Panc1 (cell line): ENCODE results near the gene TGM5. TPM values are rescaled to one million over a fixed set of nuclear protein-coding genes. Genes with fewer than 3 reads are reported as not detected.

ENCODE experiments used
- ATAC-seq: fragments of 200-7000 bp; cut with Tn5 transposase; 2 replicates; pipeline ENCODE4 v1.9.1; 2020; ENCODE audit warnings: mild to moderate bottlenecking, moderate library complexity
- BruUV-seq: library from RNA; stranded (reverse); fragments of 400-500 nt; replicated peaks from 2 replicates; lab custom pipeline; 2021; lab: Mats Ljungman, UMichigan
- CTCF ChIA-PET: fragments of 300-600 bp; sonication (Branson Sonifier 250); formaldehyde crosslinking; loops from one replicate; lab custom pipeline; 2022; ENCODE audit warnings: antibody characterized with exemption; lab: Charles Lee
- POLR2A ChIA-PET: fragments of 300-600 bp; sonication (Branson Sonifier 250); formaldehyde crosslinking; loops from one replicate; lab custom pipeline; 2022; ENCODE audit warnings: antibody characterized with exemption; lab: Charles Lee
- DNase-seq: peaks from one replicate; pipeline ENCODE4 v3.0.0-alpha.2; 2010; ENCODE audit warnings: low read depth, low spot score
- H3K27ac ChIP-seq: 2 replicates; pipeline ENCODE4 v1.5.1; 2011; ENCODE audit warnings: mild to moderate bottlenecking, low read length, inconsistent platforms
- H3K27me3 ChIP-seq: fragments of 200-500 bp; sonication (Bioruptor generic); 2 replicates; pipeline ENCODE4 v1.6.0; 2014; ENCODE audit warnings: low read length, inconsistent platforms; ENCODE audit not compliant: control insufficient read depth, insufficient read depth
- H3K36me3 ChIP-seq: fragments of 200-500 bp; sonication (Bioruptor generic); 2 replicates; pipeline ENCODE4 v1.5.1; 2014; ENCODE audit warnings: inconsistent platforms, mild to moderate bottlenecking, low read length, moderate library complexity; ENCODE audit not compliant: control insufficient read depth, insufficient read depth
- H3K4me1 ChIP-seq: 2 replicates; pipeline ENCODE4 v1.5.1; 2011; ENCODE audit warnings: inconsistent platforms, mild to moderate bottlenecking, low read length, moderate library complexity; ENCODE audit not compliant: control insufficient read depth, insufficient read depth
- H3K4me3 ChIP-seq, 2 experiments: 2 replicates each; pipeline ENCODE4 v1.5.1; 2011 to 2012; ENCODE audit warnings: low read depth in 2 of 2, low read length in 2 of 2, mild to moderate bottlenecking in 2 of 2, inconsistent platforms in 1 of 2, moderate library complexity in 1 of 2
- H3K9me3 ChIP-seq: fragments of 200-500 bp; sonication (Bioruptor generic); 2 replicates; pipeline ENCODE4 v1.5.1; 2014; ENCODE audit warnings: low read depth, mild to moderate bottlenecking, inconsistent platforms, low read length, moderate library complexity; ENCODE audit not compliant: control insufficient read depth, insufficient read depth
- CTCF ChIP-seq: fragments of 450-650 bp; IDR thresholded peaks from 2 replicates; pipeline ENCODE4 v1.5.1; 2017; ENCODE audit warnings: mild to moderate bottlenecking
- POLR2AphosphoS5 ChIP-seq: IDR thresholded peaks from 2 replicates; pipeline ENCODE4 v1.6.1; 2012; ENCODE audit warnings: mild to moderate bottlenecking, low read depth, low read length, moderate library complexity
- REST ChIP-seq, 2 experiments: IDR thresholded peaks; 2 replicates each; pipeline ENCODE4 v1.6.1; 2011 to 2012; ENCODE audit warnings: low read depth in 2 of 2, control low read depth in 1 of 2, low read length in 1 of 2, mild to moderate bottlenecking in 1 of 2, moderate library complexity in 1 of 2; ENCODE audit not compliant: insufficient read depth in 1 of 2
- SIN3A ChIP-seq: IDR thresholded peaks from 2 replicates; pipeline ENCODE4 v1.6.1; 2012; ENCODE audit warnings: low read depth, mild to moderate bottlenecking, low read length, moderate library complexity, borderline replicate concordance; ENCODE audit not compliant: insufficient read depth
- TCF7L2 ChIP-seq: IDR thresholded peaks from 2 replicates; pipeline ENCODE4 v1.6.1; 2011; ENCODE audit warnings: mild to moderate bottlenecking, low read depth, low read length, inconsistent platforms
- in situ Hi-C: cut with HindIII; loops from 2 replicates; pipeline ENCODE4 v1.10.0; 2016; ENCODE audit warnings: low sequenced_read_pairs, low pct_unique_long_range_greater_than_20kb
- intact Hi-C: fragments of 100-400 bp; cut with micrococcal nuclease; formaldehyde crosslinking; loops from one replicate; pipeline ENCODE4 v1.10.0; 2022; ENCODE audit not compliant: unreplicated experiment
- total RNA-seq: library from RNA; stranded (reverse); gene quantifications from one replicate; pipeline ENCODE4 v1.2.1, GENCODE V29; 2021; ENCODE audit not compliant: unreplicated experiment

Gene TGM5
- total RNA-seq, 1 experiment from 2014 or later, result not detected

GRCh38 chr15:43246261-43246774, 20.4 kb downstream of the TGM5 start:
- Histone ChIP-seq H3K36me3 (no peaks in the 10 kb centered on the region), H3K4me1 (no peaks in the 10 kb centered on the region), H3K27ac (no peak overlapping the region), H3K4me3 (no peak overlapping the region), H3K27me3 (peaks cover 23% of the 10 kb centered on the region; the same call in 1 of the 2 replicates), H3K9me3 (no peaks in the 10 kb centered on the region)
- ChIA-PET POLR2A (no interaction called here), CTCF (interaction anchor here (1.0 kb wide), 1 partner anchor 21 kb away, joined by 3 read pairs; no protein-coding TSS in a partner anchor)
- TF ChIP-seq SIN3A (no peak), TCF7L2 (no peak)
- DNase-seq, result no peak
- in situ Hi-C loops, result no loop called here
- BruUV-seq, result no TSS peak
- ATAC-seq, result no peak
- intact Hi-C loops, result no loop called here

GRCh38 chr15:43244092-43244491, 22.6 kb downstream of the TGM5 start:
- H3K9me3 ChIP-seq, result no peaks in the 10 kb centered on the region
- no TSS peak for BruUV-seq
- POLR2A ChIA-PET, result no interaction called here
- H3K36me3 ChIP-seq, result no peaks in the 10 kb centered on the region
- no peak for ATAC-seq
- H3K4me3 ChIP-seq, result no peak overlapping the region
- in situ Hi-C loops, result no loop called here
- TF ChIP-seq REST (IDR thresholded peaks at IDR 0.05; ENCODE audit: insufficient read depth in 1 of 2, low read depth in 2 of 2, low read length in 1 of 2), result no peak
- TF ChIP-seq CTCF, result no peak
- no peak for TF ChIP-seq TCF7L2
- TF ChIP-seq POLR2AphosphoS5, result no peak
- intact Hi-C loops, result no loop called here
- no peaks in the 10 kb centered on the region for H3K4me1 ChIP-seq
- no peak for DNase-seq
- peaks cover 24% of the 10 kb centered on the region; the same call in 1 of the 2 replicates for H3K27me3 ChIP-seq
- CTCF ChIA-PET, result no interaction called here
- no peak overlapping the region for H3K27ac ChIP-seq

GRCh38 chr15:43243020-43243645, 23.6 kb downstream of the TGM5 start:
- BruUV-seq, result no TSS peak
- no peaks in the 10 kb centered on the region for H3K36me3 ChIP-seq
- CTCF ChIA-PET, result no interaction called here
- in situ Hi-C loops, result no loop called here
- intact Hi-C loops, result no loop called here
- H3K4me3 ChIP-seq, result no peak overlapping the region
- H3K9me3 ChIP-seq, result no peaks in the 10 kb centered on the region
- no peak overlapping the region for H3K27ac ChIP-seq
- POLR2A ChIA-PET, result no interaction called here
- ATAC-seq (no peak), DNase-seq (no peak)
- TF ChIP-seq SIN3A, result no peak
- TF ChIP-seq CTCF, result no peak
- no peak for TF ChIP-seq TCF7L2
- no peak for TF ChIP-seq POLR2AphosphoS5
- TF ChIP-seq REST (IDR thresholded peaks at IDR 0.05; ENCODE audit: insufficient read depth in 1 of 2, low read depth in 2 of 2, low read length in 1 of 2), result no peak
- no peaks in the 10 kb centered on the region for H3K4me1 ChIP-seq
- peaks cover 24% of the 10 kb centered on the region; the same call in 1 of the 2 replicates for H3K27me3 ChIP-seq
